CD14-positive monocyte (primary cell): ENCODE measurements around the gene PAXX. TPM values are rescaled to one million over a fixed set of nuclear protein-coding genes. Genes with fewer than 3 reads are reported as not detected.

Experiments used
- DNase-seq, 3 donors: peaks; one replicate each; pipeline ENCODE4 v3.0.0-alpha.2; 2011 to 2022
- H2AFZ ChIP-seq: 2 replicates; pipeline ENCODE4 v1.6.0; 2012; ENCODE audit warnings: mild to moderate bottlenecking, low read depth, low read length, inconsistent platforms; ENCODE audit not compliant: insufficient read depth, poor library complexity, severe bottlenecking
- H3K27ac ChIP-seq, 2 donors: 1 replicate in 1 of 2; 2 replicates in 1 of 2; pipeline ENCODE4 v1.5.1; 2012 to 2013; ENCODE audit warnings: low read length in 2 of 2, control low read depth in 1 of 2, inconsistent platforms in 1 of 2, low read depth in 1 of 2, mild to moderate bottlenecking in 1 of 2
- H3K27me3 ChIP-seq, 2 donors: one replicate each; pipeline versions ENCODE4 v1.6.0 to v1.6.1; 2011 to 2013; ENCODE audit warnings: low read length in 2 of 2; ENCODE audit not compliant: control insufficient read depth in 2 of 2, insufficient read depth in 2 of 2
- H3K36me3 ChIP-seq, 2 donors: replicated peaks in 1 of 2; 1 replicate in 1 of 2; 2 replicates in 1 of 2; pipeline versions ENCODE4 v1.5.1 to v1.6.1; 2012 to 2013; ENCODE audit warnings: low read length in 2 of 2, control low read depth in 1 of 2, inconsistent platforms in 1 of 2, mild to moderate bottlenecking in 1 of 2; ENCODE audit not compliant: insufficient read depth in 2 of 2, control insufficient read depth in 1 of 2
- H3K4me1 ChIP-seq, 2 donors: 1 replicate in 1 of 2; 2 replicates in 1 of 2; pipeline versions ENCODE4 v1.5.1 to v1.6.1; 2012 to 2013; ENCODE audit warnings: low read length in 2 of 2, control low read depth in 1 of 2, inconsistent platforms in 1 of 2, mild to moderate bottlenecking in 1 of 2, moderate library complexity in 1 of 2; ENCODE audit not compliant: insufficient read depth in 2 of 2, control insufficient read depth in 1 of 2
- H3K4me2 ChIP-seq: replicated peaks from 2 replicates; pipeline ENCODE3; 2012; ENCODE audit warnings: low read length, moderate library complexity, mild to moderate bottlenecking; ENCODE audit not compliant: poor library complexity, severe bottlenecking; ENCODE audit errors: extremely low read depth
- H3K4me3 ChIP-seq, 3 experiments: fragments of 200-600 bp in 1 of 3; sonication (generic) in 1 of 3; replicated peaks in 1 of 3; 1 replicate in 2 of 3; 2 replicates in 1 of 3; pipeline ENCODE4 v1.5.1; 2011 to 2013; ENCODE audit warnings: low read length in 3 of 3, mild to moderate bottlenecking in 3 of 3, control low read depth in 2 of 3, low read depth in 2 of 3, inconsistent platforms in 1 of 3, moderate library complexity in 1 of 3
- H3K79me2 ChIP-seq: 2 replicates; pipeline ENCODE4 v1.6.0; 2012; ENCODE audit warnings: mild to moderate bottlenecking, control low read depth, inconsistent platforms, low read length, moderate library complexity; ENCODE audit not compliant: insufficient read depth
- H3K9ac ChIP-seq: 2 replicates; pipeline ENCODE4 v1.6.0; 2017; ENCODE audit warnings: low read length, mild to moderate bottlenecking; ENCODE audit not compliant: insufficient read depth, poor library complexity, severe bottlenecking
- H3K9me3 ChIP-seq, 2 donors: replicated peaks in 1 of 2; 1 replicate in 1 of 2; 2 replicates in 1 of 2; pipeline versions ENCODE4 v1.5.1 to v1.6.1; 2012 to 2013; ENCODE audit warnings: low read length in 2 of 2, control low read depth in 1 of 2; ENCODE audit not compliant: control insufficient read depth in 1 of 2, insufficient read depth in 1 of 2
- H4K20me1 ChIP-seq: 2 replicates; pipeline ENCODE4 v1.6.0; 2012; ENCODE audit warnings: mild to moderate bottlenecking, low read length, control low read depth, moderate library complexity; ENCODE audit not compliant: insufficient read depth
- H3K27ac Mint-ChIP-seq, 7 donors: one replicate each; pipeline ENCODE4 v1.8.0; 2020; ENCODE audit warnings: mild to moderate bottlenecking in 7 of 7, mixed read lengths in 7 of 7, moderate library complexity in 6 of 7, inconsistent platforms in 2 of 7
- H3K27me3 Mint-ChIP-seq, 3 donors: one replicate each; pipeline ENCODE4 v1.8.0; 2021 to 2022; ENCODE audit warnings: low read depth in 3 of 3, mild to moderate bottlenecking in 3 of 3, mixed read lengths in 3 of 3, moderate library complexity in 3 of 3, inconsistent platforms in 1 of 3
- H3K36me3 Mint-ChIP-seq, 2 donors: one replicate each; pipeline ENCODE4 v1.8.0; 2020; ENCODE audit warnings: mixed read lengths in 2 of 2, inconsistent platforms in 1 of 2, mild to moderate bottlenecking in 1 of 2
- H3K4me1 Mint-ChIP-seq: one replicate; pipeline ENCODE4 v1.8.0; 2020; ENCODE audit warnings: mild to moderate bottlenecking, mixed read lengths
- H3K4me3 Mint-ChIP-seq, 2 donors: one replicate each; pipeline ENCODE4 v1.8.0; 2020; ENCODE audit warnings: mild to moderate bottlenecking in 2 of 2, mixed read lengths in 2 of 2, moderate library complexity in 1 of 2
- H3K9me3 Mint-ChIP-seq, 7 donors: one replicate each; pipeline ENCODE4 v1.8.0; 2020 to 2022; ENCODE audit warnings: mixed read lengths in 7 of 7, mild to moderate bottlenecking in 6 of 7, moderate library complexity in 6 of 7, inconsistent platforms in 2 of 7
- CTCF ChIP-seq: fragments of 200-600 bp; IDR thresholded peaks from one replicate; pipeline ENCODE4 v1.8.0; 2022; ENCODE audit warnings: antibody characterized with exemption, mild to moderate bottlenecking
- WGBS: methylation state at CpG from one replicate; pipeline ENCODE4 v1.1.5; 2013; ENCODE audit warnings: missing lambda C conversion rate; ENCODE audit not compliant: insufficient coverage; 5-methylcytosine and 5-hydroxymethylcytosine counted together
- intact Hi-C, 2 donors: fragments of 100-400 bp; cut with micrococcal nuclease; formaldehyde crosslinking; loops; one replicate each; pipeline versions ENCODE4 v1.15.0 to v1.15.1; 2023
- polyA plus RNA-seq, 3 donors: library from polyadenylated mRNA; depleted of rRNA in 1 of 3; unstranded in 2 of 3; stranded (reverse) in 1 of 3; fragments of 300-500 nt in 2 of 3; fragments of >200 nt in 1 of 3; fragmentation: Illumina TruSeq in 2 of 3; gene quantifications; 1 replicate in 2 of 3; 2 replicates in 1 of 3; pipeline ENCODE4 v1.2.3, GENCODE V29; 2012 to 2021

The PAXX gene
- polyA plus RNA-seq, 3 donors = 35.3 to 92.9 (median 40.7) TPM

GRCh38 chr9:137042751-137043727 lies 50.8 kb downstream of the PAXX start:
- H3K36me3 Mint-ChIP-seq = peaks cover 3 to 13% of the 10 kb centered on the region in 2 donors
- WGBS = 83% methylated on average over 34 of the region's 36 CpGs
- no peaks in the 10 kb centered on the region for H3K79me2 ChIP-seq
- peaks cover 13% of the 10 kb centered on the region for H3K4me1 Mint-ChIP-seq
- H3K4me3 Mint-ChIP-seq = peak overlapping the region in 1 of 2 donors; percentile 39
- H3K4me1 ChIP-seq = peaks cover 18 to 30% of the 10 kb centered on the region in 2 donors
- peaks cover 20 to 47% of the 10 kb centered on the region in 2 donors for H3K27me3 ChIP-seq
- no peak for TF ChIP-seq CTCF
- peaks cover 40 to 52% (median 50%) of the 10 kb centered on the region in 3 donors for H3K27me3 Mint-ChIP-seq
- H3K27ac Mint-ChIP-seq = no peak overlapping the region
- no peaks in the 10 kb centered on the region for H3K36me3 ChIP-seq
- no peak overlapping the region for H2AFZ ChIP-seq
- H3K27ac ChIP-seq = no peak overlapping the region
- peaks cover 0 to 7% (median 2%) of the 10 kb centered on the region in 7 donors for H3K9me3 Mint-ChIP-seq
- H4K20me1 ChIP-seq = peaks cover 23% of the 10 kb centered on the region
- DNase-seq = no peak
- peaks cover 0 to 13% of the 10 kb centered on the region in 2 donors for H3K9me3 ChIP-seq
- intact Hi-C loops = loop anchor here in 1 of 2 donors (1.0 kb wide), 1 partner anchor 9 kb away; no protein-coding TSS in a partner anchor
- no peak overlapping the region for H3K4me2 ChIP-seq
- no peak overlapping the region for H3K4me3 ChIP-seq
- H3K9ac ChIP-seq = no peak overlapping the region

Other genes with a start within 250 kb of the PAXX start
- under 1 TPM in 1 of 3 donors, not detected in 2; 0.16 TPM for gene LCN10, start 249.5 kb upstream of the PAXX start, polyA plus RNA-seq
- gene LCN6, start 243.9 kb upstream of the PAXX start, polyA plus RNA-seq = not detected
- under 1 TPM in 1 of 3 donors, not detected in 2; 0.27 TPM for gene LCN8, start 234.2 kb upstream of the PAXX start, polyA plus RNA-seq
- gene LCN15, start 227.9 kb upstream of the PAXX start, polyA plus RNA-seq = not detected
- gene TMEM141, start 201.1 kb upstream of the PAXX start, polyA plus RNA-seq = 10 to 100 TPM; 33.1 to 47.2 (median 39.2) TPM
- 1 to 10 TPM in 1 of 3 donors, under 1 TPM in 1, not detected in 1; 0.54 to 2.1 TPM for gene CCDC183, start 196.1 kb upstream of the PAXX start, polyA plus RNA-seq
- gene RABL6, start 184.5 kb upstream of the PAXX start, polyA plus RNA-seq = 10 to 100 TPM in 1 of 3 donors, 1 to 10 TPM in 2; 6.7 to 30.9 (median 8.1) TPM
- 1 to 10 TPM in 1 of 3 donors, under 1 TPM in 2; 0.10 to 2.0 (median 0.18) TPM for gene AJM1, start 149.9 kb upstream of the PAXX start, polyA plus RNA-seq
- 100 to 1,000 TPM in 1 of 3 donors, 10 to 100 TPM in 2; 70.0 to 163 (median 94.3) TPM for gene PHPT1, start 143.0 kb upstream of the PAXX start, polyA plus RNA-seq
- gene MAMDC4, start 140.1 kb upstream of the PAXX start, polyA plus RNA-seq = 1 to 10 TPM in 1 of 3 donors, under 1 TPM in 1, not detected in 1; 0.07 to 5.2 TPM
- 100 to 1,000 TPM; 245 to 407 (median 264) TPM for gene EDF1, start 126.1 kb upstream of the PAXX start, polyA plus RNA-seq
- 1 to 10 TPM; 1.6 to 6.1 (median 2.0) TPM for gene TRAF2, start 105.9 kb upstream of the PAXX start, polyA plus RNA-seq
- gene FBXW5, start 47.7 kb upstream of the PAXX start, polyA plus RNA-seq = 100 to 1,000 TPM in 1 of 3 donors, 10 to 100 TPM in 2; 85.3 to 117 (median 92.7) TPM
- under 1 TPM in 2 of 3 donors, not detected in 1; 0.55 to 0.72 TPM for gene C8G, start 47.2 kb upstream of the PAXX start, polyA plus RNA-seq
- under 1 TPM in 1 of 3 donors, not detected in 2; 0.29 TPM for gene LCN12, start 40.1 kb upstream of the PAXX start, polyA plus RNA-seq
- gene PTGDS, start 14.9 kb upstream of the PAXX start, polyA plus RNA-seq = 1 to 10 TPM in 1 of 3 donors, under 1 TPM in 1, not detected in 1; 0.34 to 1.5 TPM
- under 1 TPM in 1 of 3 donors, not detected in 2; 0.04 TPM for gene LCNL1, start 9.4 kb upstream of the PAXX start, polyA plus RNA-seq
- gene CLIC3, start 4.1 kb downstream of the PAXX start, polyA plus RNA-seq = under 1 TPM in 2 of 3 donors, not detected in 1; 0.29 to 0.51 TPM
- 10 to 100 TPM in 1 of 3 donors, under 1 TPM in 2; 0.18 to 30.7 (median 0.40) TPM for gene ABCA2, start 35.8 kb downstream of the PAXX start, polyA plus RNA-seq
- gene FUT7, start 39.7 kb downstream of the PAXX start, polyA plus RNA-seq = 10 to 100 TPM in 2 of 3 donors, 1 to 10 TPM in 1; 6.1 to 13.4 (median 10.5) TPM
- gene NPDC1, start 53.8 kb downstream of the PAXX start, polyA plus RNA-seq = 1 to 10 TPM in 1 of 3 donors, under 1 TPM in 1, not detected in 1; 0.51 to 2.7 TPM
- gene ENTPD2, start 61.6 kb downstream of the PAXX start, polyA plus RNA-seq = not detected
- gene SAPCD2, start 78.1 kb downstream of the PAXX start, polyA plus RNA-seq = 1 to 10 TPM in 2 of 3 donors, under 1 TPM in 1; 0.03 to 3.1 (median 1.7) TPM
- gene UAP1L1, start 85.1 kb downstream of the PAXX start, polyA plus RNA-seq = 10 to 100 TPM in 2 of 3 donors, 1 to 10 TPM in 1; 5.7 to 16.7 (median 14.8) TPM
- 10 to 100 TPM; 29.3 to 38.2 (median 33.3) TPM for gene MAN1B1, start 94.6 kb downstream of the PAXX start, polyA plus RNA-seq
- 100 to 1,000 TPM in 2 of 3 donors, 10 to 100 TPM in 1; 68.3 to 287 (median 150) TPM for gene DPP7, start 122.3 kb downstream of the PAXX start, polyA plus RNA-seq
- gene GRIN1, start 146.7 kb downstream of the PAXX start, polyA plus RNA-seq = not detected
- gene LRRC26, start 177.6 kb downstream of the PAXX start, polyA plus RNA-seq = not detected
- not detected for gene TMEM210, start 179.6 kb downstream of the PAXX start, polyA plus RNA-seq
- 10 to 100 TPM in 1 of 3 donors, 1 to 10 TPM in 2; 1.9 to 76.8 (median 2.0) TPM for gene ANAPC2, start 196.1 kb downstream of the PAXX start, polyA plus RNA-seq
- gene SSNA1, start 196.3 kb downstream of the PAXX start, polyA plus RNA-seq = 100 to 1,000 TPM in 1 of 3 donors, 10 to 100 TPM in 2; 87.0 to 118 (median 98.3) TPM
- gene TPRN, start 208.3 kb downstream of the PAXX start, polyA plus RNA-seq = 1 to 10 TPM in 1 of 3 donors, under 1 TPM in 2; 0.30 to 4.6 (median 0.46) TPM
- gene TMEM203, start 213.2 kb downstream of the PAXX start, polyA plus RNA-seq = 10 to 100 TPM; 13.1 to 88.1 (median 76.1) TPM
- 10 to 100 TPM in 1 of 3 donors, 1 to 10 TPM in 2; 4.4 to 26.9 (median 5.2) TPM for gene NDOR1, start 213.3 kb downstream of the PAXX start, polyA plus RNA-seq
- gene RNF208, start 229.8 kb downstream of the PAXX start, polyA plus RNA-seq = 1 to 10 TPM in 1 of 3 donors, not detected in 2; 1.5 TPM
- under 1 TPM in 1 of 3 donors, not detected in 2; 0.17 TPM for gene CYSRT1, start 232.8 kb downstream of the PAXX start, polyA plus RNA-seq
- gene RNF224, start 235.1 kb downstream of the PAXX start, polyA plus RNA-seq = not detected
- not detected for gene SLC34A3, start 238.5 kb downstream of the PAXX start, polyA plus RNA-seq
- gene TUBB4B, start 248.9 kb downstream of the PAXX start, polyA plus RNA-seq = 100 to 1,000 TPM in 1 of 3 donors, 10 to 100 TPM in 2; 58.1 to 284 (median 70.8) TPM